Measurements from ENCODE around the gene SNIP1.
"Not testable (repeated sequence)": the region's sequence is repeated elsewhere in the genome, so short reads cannot be mapped to it uniquely, and the experiment has no call there.

SNIP1 gene, protein sequence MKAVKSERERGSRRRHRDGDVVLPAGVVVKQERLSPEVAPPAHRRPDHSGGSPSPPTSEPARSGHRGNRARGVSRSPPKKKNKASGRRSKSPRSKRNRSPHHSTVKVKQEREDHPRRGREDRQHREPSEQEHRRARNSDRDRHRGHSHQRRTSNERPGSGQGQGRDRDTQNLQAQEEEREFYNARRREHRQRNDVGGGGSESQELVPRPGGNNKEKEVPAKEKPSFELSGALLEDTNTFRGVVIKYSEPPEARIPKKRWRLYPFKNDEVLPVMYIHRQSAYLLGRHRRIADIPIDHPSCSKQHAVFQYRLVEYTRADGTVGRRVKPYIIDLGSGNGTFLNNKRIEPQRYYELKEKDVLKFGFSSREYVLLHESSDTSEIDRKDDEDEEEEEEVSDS

DNA sequence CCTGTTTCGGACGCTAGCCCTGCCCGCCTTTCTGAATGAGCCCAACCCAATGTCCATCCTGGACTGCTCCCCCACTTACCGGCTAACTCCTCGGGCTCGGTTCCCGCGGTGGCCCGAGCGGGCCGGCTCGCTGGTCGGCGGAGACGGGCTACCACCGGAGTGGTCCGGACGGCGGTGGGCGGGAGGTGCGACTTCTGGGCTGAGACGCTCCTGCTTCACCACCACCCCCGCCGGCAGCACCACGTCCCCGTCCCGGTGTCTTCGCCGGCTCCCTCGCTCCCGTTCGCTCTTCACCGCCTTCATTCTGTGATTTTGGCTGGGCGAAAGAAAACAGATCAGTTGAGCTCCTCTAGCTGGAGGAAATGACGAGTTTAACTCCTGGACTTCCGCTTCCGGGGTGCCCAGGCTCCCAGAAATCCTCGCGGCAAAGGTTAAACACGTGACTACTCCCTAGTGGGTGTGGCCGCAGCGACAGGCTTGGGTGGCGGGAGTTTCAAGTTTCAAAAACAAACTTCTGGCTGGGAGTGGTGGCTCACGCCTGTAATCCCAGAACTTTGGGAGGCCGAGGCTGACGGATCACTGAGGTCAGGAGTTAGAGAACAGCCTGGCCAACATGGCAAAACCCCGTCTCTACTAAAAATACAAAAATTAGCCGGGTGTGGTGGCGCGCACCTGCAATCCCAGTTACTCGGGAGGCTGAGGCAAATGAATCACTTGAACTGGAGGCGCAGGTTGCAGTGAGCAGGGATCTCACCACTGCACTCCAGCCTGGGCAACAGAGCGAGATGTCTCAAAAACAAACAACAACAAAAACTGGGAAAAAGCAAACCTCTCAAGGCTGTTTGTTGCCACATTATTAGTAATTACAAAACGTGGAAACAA is at the start of gene SNIP1:
TSS of gene SNIP1 (minus strand) at position 367 of the 882 bp plus-strand sequence. CDS start at position 303, 64 bp downstream.
- peak; percentile 57 for DNase-seq (ENCODE audit: low read depth, low spot score)

GRCh38 chr1:37602750-37603694 is 48.9 kb upstream of the SNIP1 start:
- DNase-seq (ENCODE audit: low read depth, low spot score), result no peak

DNA sequence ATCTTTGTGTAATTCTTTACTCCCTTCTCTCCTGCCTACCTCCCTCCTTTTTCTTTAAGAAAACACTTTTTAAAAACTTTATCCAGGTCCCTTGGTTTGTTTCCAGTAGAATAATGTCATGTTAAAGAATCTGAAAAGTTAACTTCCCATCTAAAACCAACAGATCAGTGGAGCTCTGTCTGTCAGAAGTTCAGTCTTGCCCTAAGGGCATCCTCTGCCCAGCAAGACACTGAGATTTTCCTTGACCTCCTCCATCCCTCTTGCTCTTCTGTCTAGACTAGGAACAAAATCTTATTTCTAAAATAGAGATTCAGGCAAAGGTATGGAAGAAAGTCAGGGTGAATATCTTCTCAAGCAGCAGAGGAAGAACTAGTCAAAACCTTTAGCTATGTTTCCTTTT is 47.3 kb upstream of the SNIP1 start:
- no peak for DNase-seq (ENCODE audit: low read depth, low spot score)

- DNase-seq (ENCODE audit: low read depth, low spot score), result no peak
Measured at GRCh38 chr1:37599940-37600339, 45.8 kb upstream of the SNIP1 start.

DNA sequence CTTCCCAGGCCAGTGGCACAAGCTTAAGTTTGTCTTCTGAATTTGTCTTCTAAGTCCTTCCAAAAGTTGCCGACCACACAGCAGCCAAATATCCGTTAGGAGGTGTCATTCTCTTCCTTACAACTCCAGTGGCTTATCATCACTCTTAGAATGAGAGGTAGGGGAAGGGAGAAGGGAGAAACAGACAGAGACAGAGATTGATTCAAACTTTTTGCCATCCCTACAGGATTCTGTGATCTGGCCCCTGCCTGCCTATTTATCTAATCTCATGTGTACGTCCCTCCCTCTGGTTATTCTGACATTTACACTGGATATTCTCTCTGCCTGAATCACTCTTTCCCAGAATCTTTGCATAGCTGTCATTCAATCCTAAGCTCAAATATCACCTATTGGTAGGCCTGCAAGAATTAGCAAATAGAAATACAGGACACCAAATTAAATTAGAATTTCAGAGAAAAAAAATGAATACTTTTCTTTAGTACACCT is 42.1 kb upstream of the SNIP1 start:
- DNase-seq (ENCODE audit: low read depth, low spot score), result no peak

- DNase-seq (ENCODE audit: low read depth, low spot score), result peak; percentile 77
Measured at GRCh38 chr1:37595440-37596181, 41.5 kb upstream of the SNIP1 start, which contains the start of gene GNL2. Gene GNL2, minus strand, starts transcription at chr1:37595937. Its CDS starts 115 bp downstream, at chr1:37595822.

DNA sequence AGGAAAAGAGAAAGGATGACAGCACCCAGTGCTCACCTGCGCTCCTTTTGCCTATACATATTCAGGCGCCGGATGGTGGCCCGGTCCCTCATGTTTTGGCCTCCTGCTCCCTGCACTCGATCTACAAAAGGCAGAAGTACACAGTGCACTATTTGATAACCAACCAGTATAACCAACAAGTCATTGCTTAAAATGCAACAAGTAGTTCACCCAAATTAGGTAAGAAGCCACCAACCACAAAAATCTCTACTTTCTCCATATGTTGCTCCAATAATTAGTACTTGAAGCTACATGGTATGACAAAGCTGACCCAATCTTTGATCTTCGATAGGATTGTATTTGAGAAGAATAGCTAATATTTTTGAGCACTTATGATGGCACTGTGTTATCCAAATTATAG is 39.6 kb upstream of the SNIP1 start:
- no peak for DNase-seq (ENCODE audit: low read depth, low spot score)

GRCh38 chr1:37588939-37589338 is 34.8 kb upstream of the SNIP1 start:
- DNase-seq (ENCODE audit: low read depth, low spot score), result no peak

GRCh38 chr1:37584544-37584943 is 30.5 kb upstream of the SNIP1 start:
- not testable (repeated sequence) for DNase-seq (ENCODE audit: low read depth, low spot score)

DNA sequence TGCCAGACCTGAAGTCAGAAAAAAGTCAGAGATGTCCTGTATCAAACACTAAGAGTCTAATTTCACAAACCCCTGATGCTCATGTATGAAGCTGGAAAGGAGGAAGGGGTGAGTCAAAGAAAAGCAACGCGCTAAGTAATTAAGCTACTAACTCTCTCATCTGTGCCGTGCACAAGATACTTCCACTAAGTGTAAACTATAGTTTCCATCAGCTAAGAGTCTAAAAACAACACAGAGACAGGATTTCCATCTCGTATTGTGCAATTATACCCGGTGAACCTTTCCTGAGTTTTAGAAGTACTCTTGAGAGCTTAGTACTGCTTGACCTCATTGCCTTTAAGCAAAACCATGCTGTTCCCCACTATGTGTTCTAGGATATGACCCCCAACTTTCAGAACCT is 21.6 kb upstream of the SNIP1 start:
- no peak for DNase-seq (ENCODE audit: low read depth, low spot score)

DNA sequence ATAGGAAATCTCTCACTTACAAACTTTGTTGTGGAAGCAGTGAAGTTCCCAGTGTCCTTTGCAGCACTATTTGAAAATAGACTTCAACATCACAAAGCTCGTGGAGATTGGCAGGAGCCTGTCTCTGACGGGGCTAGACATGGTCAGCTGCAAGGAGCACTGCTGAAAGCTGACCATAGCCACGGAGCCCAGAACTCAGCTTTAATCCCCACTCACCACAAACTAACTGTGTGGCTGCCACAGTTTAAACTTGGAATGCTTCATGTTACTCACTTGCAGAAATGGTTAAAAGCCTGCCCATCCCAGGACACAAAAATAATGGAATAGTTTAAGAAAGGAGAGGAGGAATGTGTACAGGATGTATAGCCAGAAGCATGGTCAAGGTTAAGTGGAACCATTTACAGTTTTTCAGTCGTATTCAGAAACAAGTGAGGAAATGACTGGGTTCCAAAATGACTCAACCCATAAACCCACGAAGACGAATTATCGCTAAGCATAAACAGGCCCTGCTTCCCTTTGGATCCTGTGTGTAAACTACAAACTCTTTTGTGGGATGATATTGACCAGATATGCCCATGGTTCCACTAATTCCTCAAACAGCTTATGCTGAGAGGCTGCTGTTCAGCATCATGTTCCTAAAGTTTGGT is 20.9 kb upstream of the SNIP1 start:
- DNase-seq (ENCODE audit: low read depth, low spot score), result no peak

DNA sequence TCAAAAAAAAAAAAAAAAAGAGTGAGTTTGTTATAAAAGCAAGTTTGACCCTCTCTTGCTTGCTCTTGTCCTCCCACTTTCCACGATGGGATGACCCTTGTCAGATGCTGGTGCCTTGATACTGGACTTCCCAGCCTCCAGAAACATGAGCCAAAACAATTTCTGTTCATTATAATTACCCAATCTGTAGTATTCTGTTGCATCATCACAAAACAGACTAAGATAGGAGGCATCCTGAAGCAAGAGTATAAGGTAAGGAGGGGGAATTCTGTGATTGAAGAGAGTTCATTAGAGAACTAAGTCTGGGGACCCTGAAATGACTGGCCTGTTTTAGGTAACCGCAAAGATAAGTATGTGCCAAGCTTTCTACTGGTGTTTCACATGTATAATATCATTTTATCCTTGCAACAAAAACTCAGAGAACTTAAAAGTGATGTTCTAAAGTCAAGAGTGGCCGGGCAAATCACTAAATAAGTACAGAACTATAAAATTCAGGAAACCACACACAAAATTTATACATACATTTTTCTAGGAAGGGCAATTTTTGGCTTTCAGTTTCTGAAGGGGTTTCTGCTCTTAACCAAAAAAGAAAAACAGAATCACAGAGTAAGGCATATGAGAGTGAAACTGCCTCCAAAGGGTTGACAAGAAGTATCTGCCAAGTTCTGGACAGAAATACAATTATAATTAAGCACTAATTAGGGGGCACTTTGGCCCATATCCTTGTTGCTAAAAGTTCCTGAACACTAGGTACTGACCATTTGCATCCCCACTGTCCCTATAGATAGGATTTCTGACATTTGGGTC is 16.6 kb upstream of the SNIP1 start:
- DNase-seq (ENCODE audit: low read depth, low spot score), result no peak

DNA sequence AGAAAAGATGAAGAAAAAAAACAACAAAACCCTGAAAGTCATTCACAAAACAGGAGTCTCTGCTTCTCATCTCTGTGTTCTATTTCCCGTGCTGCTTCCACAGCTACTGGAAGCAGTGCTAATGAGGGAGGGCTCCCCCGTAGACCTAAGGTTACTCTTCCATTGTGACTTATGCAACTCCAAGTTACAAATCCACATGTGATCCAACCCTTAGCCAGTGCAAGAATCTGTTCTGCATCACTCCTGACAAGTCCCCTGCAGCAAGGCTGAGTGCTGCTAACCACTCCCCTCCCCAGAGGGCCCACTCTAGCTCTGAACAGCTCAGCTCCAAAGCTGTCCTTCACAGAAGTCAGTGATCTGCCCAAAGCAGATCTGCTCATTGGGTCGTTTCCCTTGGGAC is 12.9 kb upstream of the SNIP1 start:
- no peak for DNase-seq (ENCODE audit: low read depth, low spot score)

- no peak for DNase-seq (ENCODE audit: low read depth, low spot score)
Measured at GRCh38 chr1:37564892-37565291, 10.8 kb upstream of the SNIP1 start.

GRCh38 chr1:37562984-37563383 is 8.9 kb upstream of the SNIP1 start:
- DNase-seq (ENCODE audit: low read depth, low spot score), result no peak

GRCh38 chr1:37561133-37562132 is 7.3 kb upstream of the SNIP1 start:
- DNase-seq (ENCODE audit: low read depth, low spot score), result no peak

DNA sequence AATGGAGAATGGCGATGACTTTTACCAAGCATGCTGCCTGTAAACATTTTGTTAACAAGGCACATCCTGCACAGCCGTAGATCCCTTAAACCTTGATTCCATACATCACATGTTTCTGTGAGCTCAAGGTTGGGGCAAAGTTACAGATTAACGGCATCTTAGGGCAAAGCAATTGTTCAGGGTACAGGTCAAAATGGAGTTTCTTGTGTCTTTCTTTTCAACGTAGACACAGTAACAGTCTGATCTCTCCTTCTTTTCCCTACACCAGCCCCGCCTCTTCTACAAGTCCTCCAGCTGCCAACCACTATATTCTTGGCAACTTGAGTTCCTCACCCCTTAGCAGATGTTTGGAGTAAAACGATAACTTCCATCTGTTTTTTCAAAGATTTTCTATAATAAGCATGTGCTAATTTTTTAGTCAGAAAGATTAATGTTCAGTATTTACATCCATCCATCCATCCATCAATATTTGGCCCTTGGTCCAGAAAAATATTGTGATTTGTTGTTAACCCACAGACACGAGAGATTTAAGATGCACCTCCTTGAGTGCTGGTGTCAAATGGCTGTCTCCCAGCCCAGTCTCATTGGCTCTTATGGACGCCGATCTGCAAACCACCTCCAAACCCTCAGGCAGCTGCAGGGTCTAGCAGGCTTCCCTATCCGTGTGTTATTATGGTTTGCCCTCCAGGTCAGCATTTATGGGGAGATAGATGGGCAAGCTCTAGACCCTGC is 6.5 kb upstream of the SNIP1 start:
- DNase-seq (ENCODE audit: low read depth, low spot score), result no peak
